Activated CD4-positive, alpha-beta memory T cell treated with anti-CD3 and anti-CD28 coated beads, Interleukin-2, amount 10 ng/mL, durations not matched to agents 7 days and 5 days (primary cell): ENCODE results near the gene RRAGD. TPM values are rescaled to one million over a fixed set of nuclear protein-coding genes. Genes with fewer than 3 reads are reported as not detected.
A peak's percentile ranks its signal among the peaks of the same experiment; 100 is the strongest.

Experiments used
- CTCF ChIA-PET: fragments of 350-600 bp; sonication (Branson Sonifier 250); formaldehyde crosslinking; loops from one replicate; lab custom pipeline; 2021; ENCODE audit warnings: antibody characterized with exemption, inconsistent platforms; lab: Charles Lee
- POLR2A ChIA-PET: fragments of 350-600 bp; sonication (Branson Sonifier 250); formaldehyde crosslinking; loops from one replicate; lab custom pipeline; 2021; ENCODE audit warnings: antibody characterized with exemption; lab: Charles Lee
- DNase-seq: peaks from one replicate; pipeline ENCODE4 v3.0.0-alpha.2; 2020
- H3K27ac Mint-ChIP-seq: one replicate; pipeline ENCODE4 v1.8.0; 2021; ENCODE audit warnings: mild to moderate bottlenecking, mixed read lengths
- H3K27me3 Mint-ChIP-seq: one replicate; pipeline ENCODE4 v1.8.0; 2021; ENCODE audit warnings: mixed read lengths
- H3K36me3 Mint-ChIP-seq: one replicate; pipeline ENCODE4 v1.8.0; 2021; ENCODE audit warnings: low read depth, mixed read lengths
- H3K4me1 Mint-ChIP-seq: one replicate; pipeline ENCODE4 v1.8.0; 2021; ENCODE audit warnings: mixed read lengths
- H3K4me3 Mint-ChIP-seq: one replicate; pipeline ENCODE4 v1.8.0; 2021; ENCODE audit warnings: mild to moderate bottlenecking, mixed read lengths
- H3K9me3 Mint-ChIP-seq: one replicate; pipeline ENCODE4 v1.8.0; 2021; ENCODE audit warnings: mixed read lengths
- total RNA-seq, 2 experiments: library from RNA; stranded (reverse); gene quantifications; one replicate each; pipeline ENCODE4 v1.2.3, GENCODE V29; 2021

Gene RRAGD
- total RNA-seq, 2 experiments from 2014 or later: 11.3 to 11.6 TPM

GRCh38 chr6:89434954-89435353 lies 22.9 kb upstream of the RRAGD start:
- Mint-ChIP-seq H3K9me3 (no peaks in the 10 kb centered on the region), H3K36me3 (no peaks in the 10 kb centered on the region), H3K4me1 (peaks cover 13% of the 10 kb centered on the region), H3K27me3 (peaks cover 35% of the 10 kb centered on the region), H3K4me3 (no peak overlapping the region), H3K27ac (no peak overlapping the region)
- POLR2A ChIA-PET: interaction anchor here (1.2 to 1.5 kb wide), 2 partner anchors 94 to 204 kb away, joined by 4 to 5 read pairs; partner anchors contain the start of gene LYRM2
- DNase-seq: no peak
- CTCF ChIA-PET: interaction anchor here (0.6 to 1.3 kb wide), 3 partner anchors 105 to 176 kb away, joined by 3 to 4 read pairs (median 4); no protein-coding TSS in a partner anchor

DNA sequence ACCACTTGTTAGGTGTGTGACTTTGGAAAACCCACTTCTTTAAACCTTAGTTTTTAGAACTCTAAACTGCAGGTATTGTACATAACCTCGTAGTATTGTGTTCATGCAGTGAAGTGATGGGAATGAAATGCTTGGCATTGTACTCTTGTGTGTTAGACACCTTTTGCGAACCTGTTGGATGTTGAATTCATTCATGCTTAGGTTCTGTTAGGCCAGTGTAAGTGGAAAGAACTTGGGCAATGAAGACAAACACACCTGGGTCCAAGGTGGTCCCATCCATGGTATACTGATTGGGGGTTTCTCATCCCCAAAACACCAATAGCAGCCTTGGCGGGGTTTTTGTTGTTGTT lies 22.1 kb upstream of the RRAGD start:
- DNase-seq: no peak
- Mint-ChIP-seq H3K27me3 (peaks cover 37% of the 10 kb centered on the region), H3K9me3 (no peaks in the 10 kb centered on the region), H3K4me1 (peaks cover 13% of the 10 kb centered on the region), H3K36me3 (no peaks in the 10 kb centered on the region), H3K27ac (no peak overlapping the region), H3K4me3 (peak overlapping the region; percentile 70)
- ChIA-PET POLR2A (interaction anchor here (1.2 to 1.5 kb wide), 2 partner anchors 95 to 205 kb away, joined by 4 to 5 read pairs; partner anchors contain the start of gene LYRM2), CTCF (interaction anchor here (0.6 to 1.3 kb wide), 8 partner anchors 17 to 217 kb away, joined by 3 to 5 read pairs (median 4); no protein-coding TSS in a partner anchor)

DNA sequence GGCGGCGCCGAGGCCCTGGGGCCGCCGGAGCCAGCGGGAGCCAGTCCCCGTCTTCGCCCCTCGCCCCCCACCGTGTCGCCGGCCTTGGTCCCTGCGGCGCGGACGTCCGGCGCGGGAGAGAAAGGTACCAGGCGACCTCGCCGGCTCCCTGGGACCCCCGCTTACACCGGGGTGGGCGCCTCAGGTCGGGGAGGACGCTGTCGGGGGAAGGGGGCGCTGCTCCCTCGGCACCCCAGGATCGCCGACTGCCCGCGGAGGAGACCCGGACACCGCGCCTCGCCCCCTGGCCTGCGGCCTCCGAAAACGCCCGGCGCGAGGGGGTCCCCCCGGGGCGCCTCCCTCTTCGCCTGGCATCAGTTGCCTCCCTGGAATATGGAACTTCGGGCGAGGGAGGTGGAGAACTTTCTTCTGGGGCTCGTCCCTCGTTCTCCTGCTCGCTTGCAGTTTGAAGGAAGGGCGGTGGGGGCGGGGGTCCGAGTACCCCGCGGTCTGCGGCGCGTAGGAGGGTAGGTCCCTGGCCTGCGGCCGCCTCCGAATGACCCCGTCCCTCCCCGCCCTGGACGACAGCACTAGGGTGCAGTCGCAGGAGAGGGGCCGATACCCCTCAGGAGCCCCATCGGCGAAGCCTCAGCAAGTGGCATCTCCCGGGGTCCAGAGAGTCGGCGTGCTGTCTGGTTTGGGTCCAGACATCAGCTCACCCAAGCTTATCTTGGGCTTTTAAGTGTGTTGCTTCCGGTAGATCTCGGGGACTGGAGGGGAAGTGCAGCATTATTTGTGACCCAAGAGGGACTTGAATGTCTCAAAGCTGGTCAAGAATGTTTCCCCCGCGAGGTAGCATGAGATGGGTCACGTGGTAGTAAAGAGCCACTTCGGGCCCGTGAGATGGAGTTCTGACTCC lies 21.4 kb upstream of the RRAGD start:
- POLR2A ChIA-PET: interaction anchor here (1.2 to 1.5 kb wide), 3 partner anchors 61 to 205 kb away, joined by 3 to 5 read pairs (median 4); partner anchors contain the start of gene LYRM2
- peaks cover 13% of the 10 kb centered on the region for H3K4me1 Mint-ChIP-seq

DNA sequence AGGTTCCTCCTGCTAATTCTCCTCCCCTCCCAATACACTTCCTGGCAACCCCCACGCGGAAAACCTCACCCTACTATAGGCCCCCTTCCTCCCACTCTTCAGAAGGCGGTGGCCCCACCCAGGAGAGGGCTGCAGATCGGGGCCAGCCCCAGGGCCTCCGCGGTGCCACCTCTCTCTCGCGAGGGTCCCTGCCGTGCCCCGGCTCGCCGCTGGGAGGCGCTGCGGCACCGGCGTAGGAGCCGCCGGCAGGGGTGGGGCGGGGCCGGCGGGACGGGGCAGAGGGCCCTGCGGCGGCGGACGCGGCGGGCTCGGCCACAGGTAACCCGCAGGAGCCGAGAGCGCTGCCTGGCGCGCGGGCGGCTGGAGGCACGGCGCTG lies 20.8 kb upstream of the RRAGD start, which contains the start of gene ANKRD6:
Gene ANKRD6 (plus strand): TSS at position 278 of the 377 bp plus-strand sequence. CDS start 133,825 bp downstream, outside the sequence.
- ChIA-PET POLR2A (interaction anchor here (1.2 to 1.3 kb wide), 2 partner anchors 60 to 177 kb away, joined by 3 to 5 read pairs; no protein-coding TSS in a partner anchor), CTCF (interaction anchor here (0.5 to 3.6 kb wide), 31 partner anchors 9 to 508 kb away, joined by 3 to 54 read pairs (median 5); partner anchors contain the start of gene LYRM2)
- Mint-ChIP-seq H3K9me3 (no peaks in the 10 kb centered on the region), H3K27ac (peak within 1 kb of the TSS; percentile 42), H3K27me3 (peaks cover 45% of the 10 kb centered on the region), H3K4me1 (peaks cover 13% of the 10 kb centered on the region), H3K36me3 (no peaks in the 10 kb centered on the region), H3K4me3 (peak within 1 kb of the TSS; percentile 75)
- peak; percentile 83 for DNase-seq

More for the DNA sequence above, 21.4 kb upstream of the RRAGD start:
- H3K27me3 Mint-ChIP-seq: peaks cover 39% of the 10 kb centered on the region
- H3K9me3 Mint-ChIP-seq: no peaks in the 10 kb centered on the region
- H3K4me3 Mint-ChIP-seq: peak overlapping the region; percentile 70
- H3K36me3 Mint-ChIP-seq: no peaks in the 10 kb centered on the region
- DNase-seq: peak; percentile 25
- H3K27ac Mint-ChIP-seq: no peak overlapping the region
- CTCF ChIA-PET: interaction anchor here (0.5 to 3.6 kb wide), 17 partner anchors 12 to 507 kb away, joined by 3 to 54 read pairs (median 5); partner anchors contain the start of gene LYRM2

GRCh38 chr6:89430201-89430962 lies 18.3 kb upstream of the RRAGD start:
- peaks cover 13% of the 10 kb centered on the region for H3K4me1 Mint-ChIP-seq
- ChIA-PET POLR2A (no interaction called here), CTCF (interaction anchor here (0.6 to 3.6 kb wide), 9 partner anchors 15 to 208 kb away, joined by 3 to 54 read pairs (median 4); partner anchors contain the start of gene LYRM2)
- no peak overlapping the region for H3K4me3 Mint-ChIP-seq
- H3K9me3 Mint-ChIP-seq: no peaks in the 10 kb centered on the region
- no peak overlapping the region for H3K27ac Mint-ChIP-seq
- H3K36me3 Mint-ChIP-seq: no peaks in the 10 kb centered on the region
- no peak for DNase-seq
- H3K27me3 Mint-ChIP-seq: peaks cover 42% of the 10 kb centered on the region

DNA sequence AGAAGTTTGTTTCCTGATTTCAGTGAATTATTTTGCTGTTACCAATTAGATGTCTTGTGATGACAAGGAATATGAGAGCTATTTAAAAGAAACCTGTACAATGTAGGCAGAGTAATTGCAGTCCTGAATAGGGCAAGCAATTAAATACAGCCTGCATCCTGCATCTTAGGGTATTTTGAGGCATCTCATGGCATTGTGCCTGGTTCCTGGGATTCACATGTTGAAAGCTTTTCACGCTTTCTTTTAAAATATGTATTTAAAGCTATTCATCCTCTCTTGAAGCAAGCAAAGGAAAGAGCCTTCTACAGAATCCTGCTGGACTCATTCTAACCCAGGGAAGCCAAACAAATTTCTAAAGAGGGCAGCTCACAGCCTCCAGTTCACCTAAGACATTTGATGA lies 4.7 kb upstream of the RRAGD start:
- Mint-ChIP-seq H3K27ac (no peak overlapping the region), H3K27me3 (peaks cover 42% of the 10 kb centered on the region), H3K4me1 (peaks cover 10% of the 10 kb centered on the region), H3K9me3 (no peaks in the 10 kb centered on the region), H3K36me3 (no peaks in the 10 kb centered on the region), H3K4me3 (no peak overlapping the region)
- DNase-seq: no peak
- POLR2A ChIA-PET: interaction anchor here (1.4 kb wide), 1 partner anchor 222 kb away, joined by 3 read pairs; the partner anchor contains the start of gene LYRM2
- CTCF ChIA-PET: interaction anchor here (0.9 to 1.8 kb wide), 4 partner anchors 8 to 45 kb away, joined by 3 to 7 read pairs (median 4); no protein-coding TSS in a partner anchor

GRCh38 chr6:89415185-89415584 lies 3.1 kb upstream of the RRAGD start:
- DNase-seq: no peak
- Mint-ChIP-seq H3K4me1 (peaks cover 18% of the 10 kb centered on the region), H3K4me3 (no peak overlapping the region), H3K9me3 (no peaks in the 10 kb centered on the region), H3K27me3 (peaks cover 47% of the 10 kb centered on the region), H3K27ac (no peak overlapping the region), H3K36me3 (no peaks in the 10 kb centered on the region)
- POLR2A ChIA-PET: no interaction called here
- CTCF ChIA-PET: interaction anchor here (1.3 to 1.8 kb wide), 3 partner anchors 17 to 43 kb away, joined by 4 to 9 read pairs (median 7); no protein-coding TSS in a partner anchor

GRCh38 chr6:89414215-89414614 lies 2.1 kb upstream of the RRAGD start:
- POLR2A ChIA-PET: no interaction called here
- H3K9me3 Mint-ChIP-seq: no peaks in the 10 kb centered on the region
- peaks cover 48% of the 10 kb centered on the region for H3K27me3 Mint-ChIP-seq
- H3K27ac Mint-ChIP-seq: no peak overlapping the region
- CTCF ChIA-PET: interaction anchor here (1.3 to 1.4 kb wide), 2 partner anchors 16 to 42 kb away, joined by 4 read pairs; no protein-coding TSS in a partner anchor
- peaks cover 18% of the 10 kb centered on the region for H3K4me1 Mint-ChIP-seq
- H3K4me3 Mint-ChIP-seq: no peak overlapping the region
- H3K36me3 Mint-ChIP-seq: no peaks in the 10 kb centered on the region
- DNase-seq: no peak

- peak overlapping the region; percentile 89 for H3K4me3 Mint-ChIP-seq
- H3K27me3 Mint-ChIP-seq: peaks cover 50% of the 10 kb centered on the region
- H3K4me1 Mint-ChIP-seq: peaks cover 18% of the 10 kb centered on the region
- no peaks in the 10 kb centered on the region for H3K36me3 Mint-ChIP-seq
- CTCF ChIA-PET: interaction anchor here (1.3 to 1.8 kb wide), 3 partner anchors 17 to 41 kb away, joined by 3 to 5 read pairs (median 4); no protein-coding TSS in a partner anchor
- POLR2A ChIA-PET: interaction anchor here (1.8 kb wide), 1 partner anchor 268 kb away, joined by 5 read pairs; the partner anchor contains the start of gene PM20D2
- no peak overlapping the region for H3K27ac Mint-ChIP-seq
- DNase-seq: no peak
- H3K9me3 Mint-ChIP-seq: no peaks in the 10 kb centered on the region
Observed at GRCh38 chr6:89413006-89413400, 930 bp upstream of the RRAGD start.

DNA sequence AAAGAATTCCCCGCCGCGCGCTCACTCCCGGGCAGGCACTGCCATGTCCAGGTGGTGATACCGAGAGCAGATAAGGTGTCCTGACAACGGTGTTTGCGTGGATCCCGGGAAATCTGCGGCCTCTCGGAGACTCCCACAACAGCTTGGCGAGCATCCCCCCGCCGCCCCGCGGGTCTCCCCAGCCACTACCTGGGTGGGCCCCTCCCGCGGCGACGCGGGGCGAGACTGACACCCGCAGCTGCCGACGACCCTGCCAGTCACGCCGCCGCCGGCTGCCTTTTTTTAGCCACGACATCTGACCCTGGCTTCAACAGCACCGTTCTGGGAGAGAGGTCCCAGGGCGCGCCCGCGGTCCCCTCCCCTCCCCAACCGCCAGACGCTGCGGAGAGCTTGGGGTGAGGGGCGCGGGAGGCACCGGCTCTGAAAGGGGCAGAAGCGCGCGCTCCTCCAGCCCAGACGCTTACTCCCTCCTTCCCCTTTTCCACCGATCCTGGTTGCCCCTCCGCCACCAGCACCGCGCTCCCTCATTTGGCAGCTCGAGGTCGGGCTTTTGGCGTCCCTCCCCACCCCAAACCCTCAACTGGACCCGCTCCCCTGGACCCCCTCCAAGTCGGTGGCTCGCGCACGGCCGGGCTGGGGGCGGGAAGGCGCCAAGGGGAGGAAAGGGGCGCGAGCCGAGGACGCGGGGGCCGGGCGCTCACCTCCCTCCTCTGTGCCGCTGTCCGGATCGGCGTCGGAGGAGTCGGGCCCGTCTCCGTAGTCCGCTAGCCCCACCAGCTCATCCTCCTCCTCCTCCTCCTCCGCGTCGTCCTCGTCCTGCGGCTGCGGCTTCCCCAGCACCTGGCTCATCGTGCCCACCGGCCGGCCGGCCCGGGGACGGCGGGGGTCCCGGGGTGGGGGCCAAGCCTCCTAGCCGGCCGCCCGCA lies 665 bp downstream of the RRAGD start:
- CTCF ChIA-PET: interaction anchor here (0.6 to 1.8 kb wide), 5 partner anchors 36 to 198 kb away, joined by 3 to 8 read pairs (median 5); no protein-coding TSS in a partner anchor

DNA sequence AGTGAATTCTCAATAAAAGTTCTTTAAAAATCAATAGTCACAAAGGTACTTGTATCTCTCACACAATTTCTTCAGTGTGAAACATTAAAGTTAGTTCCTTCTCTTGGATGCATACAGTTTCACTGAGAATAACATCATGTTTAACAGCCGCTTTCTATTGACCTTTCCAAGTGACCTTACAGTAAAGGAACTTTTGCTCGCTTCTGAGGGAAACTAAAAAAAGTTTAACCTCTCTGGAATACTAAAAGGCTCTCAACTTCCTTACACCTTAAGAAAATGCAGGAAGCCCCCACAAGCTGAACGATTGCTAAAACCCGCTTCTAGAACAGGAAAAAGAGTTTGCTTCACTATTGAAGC lies 1.3 kb downstream of the RRAGD start:
- POLR2A ChIA-PET: interaction anchor here (1.0 to 3.0 kb wide), 7 partner anchors 35 to 331 kb away, joined by 3 to 12 read pairs (median 4); partner anchors contain the start of gene PNRC1
- Mint-ChIP-seq H3K27me3 (peaks cover 45% of the 10 kb centered on the region), H3K36me3 (no peaks in the 10 kb centered on the region), H3K4me3 (peak overlapping the region; percentile 71), H3K9me3 (no peaks in the 10 kb centered on the region), H3K27ac (no peak overlapping the region), H3K4me1 (peaks cover 21% of the 10 kb centered on the region)
- no peak for DNase-seq
- CTCF ChIA-PET: interaction anchor here (1.3 kb wide), 1 partner anchor 39 kb away, joined by 4 read pairs; no protein-coding TSS in a partner anchor

More for the DNA sequence above, 665 bp downstream of the RRAGD start:
- peaks cover 18% of the 10 kb centered on the region for H3K4me1 Mint-ChIP-seq
- peak overlapping the region; percentile 71 for H3K4me3 Mint-ChIP-seq
- POLR2A ChIA-PET: interaction anchor here (1.0 to 3.0 kb wide), 8 partner anchors 36 to 331 kb away, joined by 3 to 12 read pairs (median 5); partner anchors contain the start of genes LYRM2, PM20D2 and PNRC1
- DNase-seq: peak; percentile 36
- no peaks in the 10 kb centered on the region for H3K9me3 Mint-ChIP-seq
- H3K27me3 Mint-ChIP-seq: peaks cover 46% of the 10 kb centered on the region
- H3K27ac Mint-ChIP-seq: no peak overlapping the region
- H3K36me3 Mint-ChIP-seq: no peaks in the 10 kb centered on the region
